IMR-90 (cell line): ENCODE results near the gene ZNF280B. TPM values are rescaled to one million over a fixed set of nuclear protein-coding genes. Genes with fewer than 3 reads are reported as not detected.

Experiments used
- ATAC-seq: fragments of 200-7000 bp; cut with Tn5 transposase; 2 replicates; pipeline ENCODE4 v1.9.1; 2020; ENCODE audit warnings: low read depth, mild to moderate bottlenecking, moderate library complexity
- BruUV-seq: library from RNA; stranded (reverse); fragments of 400-500 nt; replicated peaks from 2 replicates; lab custom pipeline; 2021; lab: Mats Ljungman, UMichigan
- CTCF ChIA-PET: fragments of 300-600 bp; formaldehyde crosslinking; extraction: SDS; loops from one replicate; lab custom pipeline; 2021; ENCODE audit warnings: antibody characterized with exemption; lab: Yijun Ruan, JAX
- POLR2A ChIA-PET: fragments of 300-600 bp; sonication (Branson Sonifier 250); formaldehyde crosslinking; loops from one replicate; lab custom pipeline; 2022; ENCODE audit warnings: antibody characterized with exemption; ENCODE audit not compliant: unreplicated experiment; lab: Charles Lee
- DNase-seq: peaks from one replicate; pipeline ENCODE4 v3.0.0; 2013
- H2AFZ ChIP-seq: replicated peaks from 2 replicates; pipeline ENCODE3; 2013; ENCODE audit warnings: low read length, mild to moderate bottlenecking; ENCODE audit not compliant: poor library complexity
- H2AK5ac ChIP-seq: 2 replicates; pipeline ENCODE4 v1.6.1; 2013; ENCODE audit warnings: low read depth, low read length, inconsistent platforms
- H2AK9ac ChIP-seq: replicated peaks from 2 replicates; pipeline ENCODE3; 2013; ENCODE audit warnings: mild to moderate bottlenecking, low read depth, low read length, moderate library complexity; ENCODE audit not compliant: poor library complexity
- H2BK120ac ChIP-seq: 2 replicates; pipeline ENCODE4 v1.6.1; 2013; ENCODE audit warnings: low read depth, low read length, inconsistent platforms
- H2BK15ac ChIP-seq: 3 replicates; pipeline ENCODE4 v1.6.1; 2013; ENCODE audit warnings: low read depth, low read length, inconsistent platforms
- H2BK20ac ChIP-seq: 2 replicates; pipeline ENCODE4 v1.6.1; 2013; ENCODE audit warnings: low read depth, mild to moderate bottlenecking, inconsistent platforms, low read length, moderate library complexity
- H2BK5ac ChIP-seq: 2 replicates; pipeline ENCODE4 v1.6.1; 2013; ENCODE audit warnings: mild to moderate bottlenecking, low read depth, low read length, inconsistent platforms; ENCODE audit not compliant: poor library complexity, severe bottlenecking
- H3K14ac ChIP-seq: replicated peaks from 2 replicates; pipeline ENCODE4 v1.6.1; 2013; ENCODE audit warnings: low read depth, low read length, inconsistent platforms
- H3K18ac ChIP-seq: 2 replicates; pipeline ENCODE4 v1.6.1; 2013; ENCODE audit warnings: low read depth, low read length, control low read depth
- H3K23ac ChIP-seq: 2 replicates; pipeline ENCODE4 v1.6.1; 2013; ENCODE audit warnings: low read depth, low read length, inconsistent platforms
- H3K27ac ChIP-seq: 2 replicates; pipeline ENCODE4 v1.5.1; 2013; ENCODE audit warnings: mild to moderate bottlenecking, control low read depth, low read length; ENCODE audit not compliant: insufficient read depth
- H3K27me3 ChIP-seq: 2 replicates; pipeline ENCODE4 v1.6.1; 2013; ENCODE audit warnings: low read length; ENCODE audit not compliant: control insufficient read depth, insufficient read depth
- H3K36me3 ChIP-seq: 2 replicates; pipeline ENCODE4 v1.6.1; 2013; ENCODE audit warnings: low read length, mixed read lengths; ENCODE audit not compliant: control insufficient read depth, insufficient read depth
- H3K4ac ChIP-seq: 2 replicates; pipeline ENCODE4 v1.6.1; 2013; ENCODE audit warnings: low read depth, low read length, inconsistent platforms
- H3K4me1 ChIP-seq: 2 replicates; pipeline ENCODE4 v1.6.1; 2013; ENCODE audit warnings: low read length, mixed read lengths; ENCODE audit not compliant: control insufficient read depth, insufficient read depth
- H3K4me2 ChIP-seq: 2 replicates; pipeline ENCODE4 v1.6.1; 2013; ENCODE audit warnings: low read depth, mild to moderate bottlenecking, control low read depth, low read length, moderate library complexity
- H3K4me3 ChIP-seq: 2 replicates; pipeline ENCODE4 v1.5.1; 2013; ENCODE audit warnings: low read depth, mild to moderate bottlenecking, control low read depth, low read length, moderate library complexity; ENCODE audit not compliant: insufficient read depth
- H3K56ac ChIP-seq: 2 replicates; pipeline ENCODE4 v1.6.1; 2013; ENCODE audit warnings: low read length, inconsistent platforms; ENCODE audit not compliant: insufficient read depth; ENCODE audit errors: extremely low read depth
- H3K79me1 ChIP-seq, 2 experiments: 2 replicates each; pipeline ENCODE4 v1.6.1; 2013; ENCODE audit warnings: low read length in 2 of 2, inconsistent platforms in 1 of 2, low read depth in 1 of 2
- H3K9ac ChIP-seq: 2 replicates; pipeline ENCODE4 v1.6.1; 2013; ENCODE audit warnings: low read depth, low read length, control low read depth
- H3K9me1 ChIP-seq: 2 replicates; pipeline ENCODE4 v1.6.1; 2013; ENCODE audit warnings: low read length, inconsistent platforms; ENCODE audit not compliant: insufficient read depth
- H3K9me3 ChIP-seq: 2 replicates; pipeline ENCODE4 v1.6.1; 2013; ENCODE audit warnings: low read length; ENCODE audit not compliant: control insufficient read depth, insufficient read depth
- H4K20me1 ChIP-seq: 2 replicates; pipeline ENCODE4 v1.6.1; 2013; ENCODE audit warnings: low read length, inconsistent platforms; ENCODE audit not compliant: insufficient read depth
- H4K5ac ChIP-seq: 2 replicates; pipeline ENCODE4 v1.6.1; 2013; ENCODE audit warnings: mild to moderate bottlenecking, low read depth, low read length, control low read depth
- H4K8ac ChIP-seq, 2 experiments: 2 replicates each; pipeline ENCODE4 v1.6.1; 2013; ENCODE audit warnings: low read depth in 2 of 2, low read length in 2 of 2, control low read depth in 1 of 2, inconsistent platforms in 1 of 2
- H4K91ac ChIP-seq: 2 replicates; pipeline ENCODE4 v1.6.1; 2013; ENCODE audit warnings: low read depth, low read length, inconsistent platforms; ENCODE audit not compliant: insufficient read depth
- BHLHE40 ChIP-seq: fragments of 150-350 bp; IDR thresholded peaks from 2 replicates; pipeline ENCODE4 v1.6.1; 2016; ENCODE audit warnings: mild to moderate bottlenecking, low read depth, low read length
- CHD1 ChIP-seq: IDR thresholded peaks from 2 replicates; pipeline ENCODE4 v1.6.1; 2012; ENCODE audit warnings: low read depth, low read length, improper control_type of control experiment
- CTCF ChIP-seq: conservative IDR thresholded peaks from 2 replicates; pipeline ENCODE4 v1.5.1; 2012; ENCODE audit warnings: mild to moderate bottlenecking, low read depth, low read length, improper control_type of control experiment
- FOS ChIP-seq: fragments of 150-350 bp; IDR thresholded peaks from 2 replicates; pipeline ENCODE4 v1.6.1; 2016; ENCODE audit warnings: low read depth, low read length
- MAFK ChIP-seq: IDR thresholded peaks from 2 replicates; pipeline ENCODE4 v1.6.1; 2012; ENCODE audit warnings: low read depth, low read length, improper control_type of control experiment
- MAZ ChIP-seq: IDR thresholded peaks from 2 replicates; pipeline ENCODE4 v1.6.1; 2012; ENCODE audit warnings: low read depth, mild to moderate bottlenecking, low read length, improper control_type of control experiment, moderate library complexity, borderline replicate concordance
- MXI1 ChIP-seq: IDR thresholded peaks from 2 replicates; pipeline ENCODE4 v1.6.1; 2012; ENCODE audit warnings: low read depth, mild to moderate bottlenecking, low read length, moderate library complexity, borderline replicate concordance
- NFE2L2 ChIP-seq: fragments of 150-350 bp; IDR thresholded peaks from 2 replicates; pipeline ENCODE4 v1.6.1; 2016; ENCODE audit warnings: low read depth, mild to moderate bottlenecking, low read length
- POLR2A ChIP-seq: IDR thresholded peaks from 2 replicates; pipeline ENCODE4 v1.6.1; 2012; ENCODE audit warnings: mild to moderate bottlenecking, low read depth, low read length
- RAD21 ChIP-seq: IDR thresholded peaks from 2 replicates; pipeline ENCODE4 v1.6.1; 2012; ENCODE audit warnings: low read length, improper control_type of control experiment
- RCOR1 ChIP-seq: IDR thresholded peaks from 2 replicates; pipeline ENCODE4 v1.6.1; 2012; ENCODE audit warnings: mild to moderate bottlenecking, low read length, improper control_type of control experiment; ENCODE audit not compliant: insufficient replicate concordance
- WGBS, 2 experiments: methylation state at CpG; one replicate each; pipeline versions ENCODE4 v1.1.5 to v1.1.7; 2013; ENCODE audit warnings: missing lambda C conversion rate in 2 of 2; ENCODE audit not compliant: insufficient read length in 1 of 2; ENCODE audit errors: extremely low coverage in 2 of 2; 5-methylcytosine and 5-hydroxymethylcytosine counted together
- dilution Hi-C: fragments of 300-500 bp; cut with HindIII; formaldehyde crosslinking; loops from one replicate; pipeline ENCODE4 v1.14.3; 2018; ENCODE audit warnings: low sequenced_read_pairs; ENCODE audit not compliant: unreplicated experiment
- in situ Hi-C: fragments of 300-500 bp; cut with MboI; formaldehyde crosslinking; loops from 3 replicates; pipeline ENCODE4 v1.14.3; 2019; ENCODE audit warnings: low sequenced_read_pairs, inconsistent platforms, mixed read lengths
- intact Hi-C: fragments of 100-400 bp; cut with micrococcal nuclease; formaldehyde crosslinking; loops from 2 replicates; pipeline ENCODE4 v1.10.0; 2022
- polyA plus RNA-seq, 3 experiments: library from polyadenylated mRNA; depleted of rRNA; stranded (reverse); fragments of >200 nt; gene quantifications; 2 replicates each; pipeline ENCODE4 v1.2.3, GENCODE V29; 2012; ENCODE audit warnings: low replicate concordance in 1 of 3
- total RNA-seq: library from RNA; depleted of rRNA; stranded (reverse); fragments of >200 nt; gene quantifications from 2 replicates; pipeline ENCODE4 v1.2.3, GENCODE V29; 2012

Gene ZNF280B
- total and polyA plus RNA-seq, 2 of the 4 experiments (the other 2 are of a cell fraction): 0.65 to 1.4 TPM

- no peak overlapping the region for H3K27ac ChIP-seq
- no peak overlapping the region for H3K23ac ChIP-seq
- H3K79me1 ChIP-seq: no peaks in the 10 kb centered on the region
- no peak overlapping the region for H2AK9ac ChIP-seq
- intact Hi-C loops (loop anchor here (1.0 to 10.0 kb wide), 8 partner anchors 123 to 670 kb away; no protein-coding TSS in a partner anchor), in situ Hi-C loops (loop anchor here (10.0 kb wide), 2 partner anchors 110 to 480 kb away; no protein-coding TSS in a partner anchor), dilution Hi-C loops (no loop called here)
- no peak overlapping the region for H3K14ac ChIP-seq
- no peak overlapping the region for H2BK5ac ChIP-seq
- no peak overlapping the region for H4K8ac ChIP-seq
- ChIA-PET CTCF (interaction anchor here (1.0 to 2.2 kb wide), 4 partner anchors 15 to 495 kb away, joined by 3 to 9 read pairs (median 5); no protein-coding TSS in a partner anchor), POLR2A (no interaction called here)
- no peak overlapping the region for H2AFZ ChIP-seq
- no peak overlapping the region for H2BK120ac ChIP-seq
- WGBS, 2 experiments: 60% methylated on average over 2 of the region's 11 CpGs; no CpG with 5 or more reads in 1 of the 2 experiments
- no peak overlapping the region for H3K56ac ChIP-seq
- no peaks in the 10 kb centered on the region for H4K20me1 ChIP-seq
- no peak for ATAC-seq
- no peak overlapping the region for H3K9ac ChIP-seq
- no peaks in the 10 kb centered on the region for H3K36me3 ChIP-seq
- no peak overlapping the region for H3K4ac ChIP-seq
- no peak overlapping the region for H2BK20ac ChIP-seq
- no peaks in the 10 kb centered on the region for H3K4me1 ChIP-seq
- TF ChIP-seq RAD21: no peak
- TF ChIP-seq MAZ: no peak
- no peak for TF ChIP-seq POLR2A
- TF ChIP-seq RCOR1: no peak
- no peak for TF ChIP-seq CTCF
- no peak for TF ChIP-seq BHLHE40
- no peak for TF ChIP-seq MAFK
- no peak for TF ChIP-seq FOS
- TF ChIP-seq NFE2L2: no peak
- TF ChIP-seq MXI1: no peak
- no peak for TF ChIP-seq CHD1
- H3K27me3 ChIP-seq: peaks cover 1% of the 10 kb centered on the region; the same call in 1 of the 2 replicates
- H4K5ac ChIP-seq: no peak overlapping the region
- no TSS peak for BruUV-seq
- no peak overlapping the region for H3K4me2 ChIP-seq
- no peak overlapping the region for H2BK15ac ChIP-seq
- peaks cover 4% of the 10 kb centered on the region for H3K9me3 ChIP-seq
- H3K18ac ChIP-seq: no peak overlapping the region
- DNase-seq: no peak
- H3K4me3 ChIP-seq: no peak overlapping the region
- H4K91ac ChIP-seq: no peak overlapping the region
- H3K9me1 ChIP-seq: no peaks in the 10 kb centered on the region
- no peak overlapping the region for H2AK5ac ChIP-seq
These were observed 43.9 kb downstream of the ZNF280B start for GRCh38 chr22:22464541-22465054.
